H9 (cell line): ENCODE results near the gene MAGOH. TPM values are rescaled to one million over a fixed set of nuclear protein-coding genes. Genes with fewer than 3 reads are reported as not detected.

Experiments
- DNase-seq: peaks from one replicate; pipeline ENCODE4 v3.0.0-alpha.2; 2017
- H2AFZ ChIP-seq: one replicate; pipeline ENCODE4 v1.6.1; 2013; ENCODE audit warnings: mild to moderate bottlenecking, low read length, control low read depth, moderate library complexity
- H2AK5ac ChIP-seq: 2 replicates; pipeline ENCODE4 v1.6.1; 2013; ENCODE audit warnings: low read length, control low read depth, mixed read lengths; ENCODE audit not compliant: insufficient read length
- H2BK120ac ChIP-seq: one replicate; pipeline ENCODE4 v1.6.1; 2013; ENCODE audit warnings: low read depth, mild to moderate bottlenecking, low read length, control low read depth, inconsistent platforms; ENCODE audit not compliant: poor library complexity, severe bottlenecking
- H2BK12ac ChIP-seq: 2 replicates; pipeline ENCODE4 v1.6.1; 2013; ENCODE audit warnings: low read length, control low read depth, mixed read lengths, low read depth; ENCODE audit not compliant: insufficient read length
- H2BK15ac ChIP-seq: 2 replicates; pipeline ENCODE4 v1.6.1; 2013; ENCODE audit warnings: low read depth, low read length, control low read depth
- H2BK20ac ChIP-seq: one replicate; pipeline ENCODE4 v1.6.1; 2013; ENCODE audit warnings: low read depth, mild to moderate bottlenecking, low read length, control low read depth, inconsistent platforms; ENCODE audit not compliant: poor library complexity, severe bottlenecking
- H2BK5ac ChIP-seq: 2 replicates; pipeline ENCODE4 v1.6.1; 2013; ENCODE audit warnings: low read length, control low read depth, mixed read lengths; ENCODE audit not compliant: insufficient read length
- H3K14ac ChIP-seq: 2 replicates; pipeline ENCODE4 v1.6.1; 2013; ENCODE audit warnings: low read length, control low read depth; ENCODE audit not compliant: insufficient read depth
- H3K18ac ChIP-seq: 2 replicates; pipeline ENCODE4 v1.6.1; 2013; ENCODE audit warnings: low read depth, mild to moderate bottlenecking, mixed read lengths, low read length, control low read depth; ENCODE audit not compliant: insufficient read length
- H3K23ac ChIP-seq: 2 replicates; pipeline ENCODE4 v1.6.1; 2013; ENCODE audit warnings: low read length, control low read depth, mixed read lengths, low read depth; ENCODE audit not compliant: insufficient read length
- H3K23me2 ChIP-seq: 2 replicates; pipeline ENCODE4 v1.6.1; 2013; ENCODE audit warnings: low read depth, mild to moderate bottlenecking, mixed read lengths, low read length, control low read depth; ENCODE audit not compliant: insufficient read length, poor library complexity, severe bottlenecking
- H3K27ac ChIP-seq: 2 replicates; pipeline ENCODE4 v1.5.1; 2013; ENCODE audit warnings: low read length, control low read depth, mixed read lengths, low read depth; ENCODE audit not compliant: insufficient read length
- H3K27me3 ChIP-seq: 2 replicates; pipeline ENCODE4 v1.6.1; 2013; ENCODE audit warnings: low read length, control low read depth, inconsistent platforms; ENCODE audit not compliant: insufficient read depth
- H3K4ac ChIP-seq: 2 replicates; pipeline ENCODE4 v1.6.1; 2013; ENCODE audit warnings: low read depth, mild to moderate bottlenecking, control low read depth, inconsistent platforms, low read length, moderate library complexity
- H3K4me1 ChIP-seq: 2 replicates; pipeline ENCODE4 v1.6.1; 2013; ENCODE audit warnings: low read length, control low read depth, inconsistent platforms; ENCODE audit not compliant: insufficient read depth
- H3K4me2 ChIP-seq: 2 replicates; pipeline ENCODE4 v1.6.1; 2013; ENCODE audit warnings: low read length, control low read depth, mixed read lengths; ENCODE audit not compliant: insufficient read length, insufficient read depth
- H3K56ac ChIP-seq: 2 replicates; pipeline ENCODE4 v1.6.1; 2013; ENCODE audit warnings: low read depth, mild to moderate bottlenecking, mixed read lengths, low read length, control low read depth; ENCODE audit not compliant: insufficient read length
- H3K79me1 ChIP-seq: 2 replicates; pipeline ENCODE4 v1.6.1; 2013; ENCODE audit warnings: low read depth, mild to moderate bottlenecking, moderate library complexity, low read length, control low read depth, inconsistent platforms; ENCODE audit not compliant: insufficient read depth, poor library complexity, severe bottlenecking
- H3K79me2 ChIP-seq: 2 replicates; pipeline ENCODE4 v1.6.1; 2013; ENCODE audit warnings: low read length, control low read depth, inconsistent platforms; ENCODE audit not compliant: insufficient read depth
- H3K9ac ChIP-seq: 2 replicates; pipeline ENCODE4 v1.6.1; 2013; ENCODE audit warnings: low read length, control low read depth, mixed read lengths; ENCODE audit not compliant: insufficient read length; ENCODE audit errors: extremely low read depth
- H3K9me3 ChIP-seq: one replicate; pipeline ENCODE4 v1.6.1; 2013; ENCODE audit warnings: low read depth, low read length, inconsistent platforms; ENCODE audit not compliant: control insufficient read depth
- H3T11ph ChIP-seq: one replicate; pipeline ENCODE4 v1.6.1; 2013; ENCODE audit warnings: mild to moderate bottlenecking, low read length, control low read depth, inconsistent platforms
- H4K20me1 ChIP-seq: one replicate; pipeline ENCODE4 v1.6.1; 2013; ENCODE audit not compliant: control insufficient read depth, insufficient read length, insufficient read depth
- H4K5ac ChIP-seq: 2 replicates; pipeline ENCODE4 v1.6.1; 2013; ENCODE audit warnings: low read depth, mild to moderate bottlenecking, mixed read lengths, low read length, control low read depth; ENCODE audit not compliant: insufficient read length
- H4K8ac ChIP-seq: replicated peaks from 2 replicates; pipeline ENCODE4 v1.6.1; 2013; ENCODE audit warnings: low read length, control low read depth, mixed read lengths, low read depth; ENCODE audit not compliant: insufficient read length
- H4K91ac ChIP-seq: 2 replicates; pipeline ENCODE4 v1.6.1; 2013; ENCODE audit warnings: low read depth, mild to moderate bottlenecking, moderate library complexity, mixed read lengths, low read length, control low read depth; ENCODE audit not compliant: insufficient read length
- H3K27ac Mint-ChIP-seq, 3 experiments: 2 replicates in 2 of 3; 3 replicates in 1 of 3; pipeline ENCODE4 v1.8.0; 2020 to 2021; ENCODE audit warnings: mixed read lengths in 3 of 3, mild to moderate bottlenecking in 1 of 3, moderate library complexity in 1 of 3
- H3K27me3 Mint-ChIP-seq: 2 replicates; pipeline ENCODE4 v1.8.0; 2021; ENCODE audit warnings: low read depth, mild to moderate bottlenecking, moderate library complexity, mixed read lengths
- H3K36me3 Mint-ChIP-seq, 3 experiments: 2 replicates in 2 of 3; 3 replicates in 1 of 3; pipeline ENCODE4 v1.8.0; 2020 to 2021; ENCODE audit warnings: low read depth in 3 of 3, mixed read lengths in 3 of 3; ENCODE audit not compliant: insufficient read depth in 1 of 3
- H3K4me1 Mint-ChIP-seq, 2 experiments: 2 replicates each; pipeline ENCODE4 v1.8.0; 2020; ENCODE audit warnings: mixed read lengths in 2 of 2
- H3K4me3 Mint-ChIP-seq, 2 experiments: 2 replicates in 1 of 2; 3 replicates in 1 of 2; pipeline ENCODE4 v1.8.0; 2020 to 2021; ENCODE audit warnings: mild to moderate bottlenecking in 2 of 2, mixed read lengths in 2 of 2, moderate library complexity in 1 of 2
- H3K9me3 Mint-ChIP-seq, 2 experiments: 2 replicates in 1 of 2; 3 replicates in 1 of 2; pipeline ENCODE4 v1.8.0; 2020; ENCODE audit warnings: mild to moderate bottlenecking in 2 of 2, mixed read lengths in 2 of 2, moderate library complexity in 1 of 2
- WGBS: extraction: QIAGEN DNeasy Blood & Tissue Kit; methylation state at CpG from one replicate; pipeline ENCODE4 v1.1.7; 2013; ENCODE audit warnings: missing lambda C conversion rate, low lambda C conversion rate, mixed read lengths; ENCODE audit not compliant: insufficient read length; ENCODE audit errors: extremely low coverage; 5-methylcytosine and 5-hydroxymethylcytosine counted together
- total RNA-seq: library from RNA; stranded (reverse); gene quantifications from 2 replicates; pipeline ENCODE4 v1.2.1, GENCODE V29; 2021
- TF ChIP-seq, protein P1 (sequence below): fragments of 200-600 bp; sonication (generic); conservative IDR thresholded peaks from 3 replicates; pipeline ENCODE4 v1.8.0; 2021; ENCODE audit warnings: antibody characterized with exemption, mild to moderate bottlenecking

Gene MAGOH
- total RNA-seq, 1 experiment from 2014 or later, result 81.2 TPM

DNA sequence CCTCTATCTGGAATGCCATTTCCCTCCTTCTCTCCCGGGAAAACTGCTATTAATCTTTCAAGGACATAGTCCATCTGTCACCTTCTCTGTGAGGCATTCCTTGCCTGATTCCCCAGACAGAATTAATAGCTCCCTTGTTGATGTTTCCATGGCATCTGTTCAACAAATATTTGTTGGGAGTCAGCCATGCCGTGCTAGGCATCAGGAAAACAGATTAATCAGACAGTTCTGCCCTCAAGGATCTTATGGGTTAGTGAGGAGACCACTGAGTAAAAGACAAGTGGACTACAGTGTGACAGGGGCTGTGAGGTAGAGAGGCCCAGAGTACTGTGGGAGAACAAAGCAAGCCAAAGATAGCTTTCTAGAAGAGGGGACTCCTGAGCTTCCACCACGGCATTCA is 11.4 kb upstream of the MAGOH start:
- H2AFZ ChIP-seq, result no peak overlapping the region
- no peaks in the 10 kb centered on the region for H3K79me2 ChIP-seq
- H3K4me1 ChIP-seq, result no peaks in the 10 kb centered on the region
- no peaks in the 10 kb centered on the region for H3K23me2 ChIP-seq
- H4K8ac ChIP-seq, result no peak overlapping the region
- no peak overlapping the region for H3K27ac Mint-ChIP-seq
- no peak overlapping the region for H2BK120ac ChIP-seq
- no peaks in the 10 kb centered on the region for H3K9me3 Mint-ChIP-seq
- no peaks in the 10 kb centered on the region for H4K20me1 ChIP-seq
- H3K4me3 Mint-ChIP-seq, result no peak overlapping the region
- no peak overlapping the region for H3T11ph ChIP-seq
- TF ChIP-seq, protein P1, sequence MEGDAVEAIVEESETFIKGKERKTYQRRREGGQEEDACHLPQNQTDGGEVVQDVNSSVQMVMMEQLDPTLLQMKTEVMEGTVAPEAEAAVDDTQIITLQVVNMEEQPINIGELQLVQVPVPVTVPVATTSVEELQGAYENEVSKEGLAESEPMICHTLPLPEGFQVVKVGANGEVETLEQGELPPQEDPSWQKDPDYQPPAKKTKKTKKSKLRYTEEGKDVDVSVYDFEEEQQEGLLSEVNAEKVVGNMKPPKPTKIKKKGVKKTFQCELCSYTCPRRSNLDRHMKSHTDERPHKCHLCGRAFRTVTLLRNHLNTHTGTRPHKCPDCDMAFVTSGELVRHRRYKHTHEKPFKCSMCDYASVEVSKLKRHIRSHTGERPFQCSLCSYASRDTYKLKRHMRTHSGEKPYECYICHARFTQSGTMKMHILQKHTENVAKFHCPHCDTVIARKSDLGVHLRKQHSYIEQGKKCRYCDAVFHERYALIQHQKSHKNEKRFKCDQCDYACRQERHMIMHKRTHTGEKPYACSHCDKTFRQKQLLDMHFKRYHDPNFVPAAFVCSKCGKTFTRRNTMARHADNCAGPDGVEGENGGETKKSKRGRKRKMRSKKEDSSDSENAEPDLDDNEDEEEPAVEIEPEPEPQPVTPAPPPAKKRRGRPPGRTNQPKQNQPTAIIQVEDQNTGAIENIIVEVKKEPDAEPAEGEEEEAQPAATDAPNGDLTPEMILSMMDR, result no peak
- H3K18ac ChIP-seq, result no peak overlapping the region
- no peak overlapping the region for H4K5ac ChIP-seq
- WGBS, result no CpG with 5 or more reads among the region's 3 CpGs
- H3K4ac ChIP-seq, result no peak overlapping the region
- H2BK15ac ChIP-seq, result no peak overlapping the region
- H3K27me3 Mint-ChIP-seq, result no peaks in the 10 kb centered on the region
- H3K4me2 ChIP-seq, result no peak overlapping the region
- no peaks in the 10 kb centered on the region for H3K4me1 Mint-ChIP-seq
- H3K36me3 Mint-ChIP-seq, result peaks cover 19 to 89% (median 68%) of the 10 kb centered on the region in 3 experiments
- no peak overlapping the region for H3K23ac ChIP-seq
- H3K9me3 ChIP-seq, result no peaks in the 10 kb centered on the region
- H3K27ac ChIP-seq, result no peak overlapping the region
- H3K56ac ChIP-seq, result no peak overlapping the region
- no peak overlapping the region for H2BK20ac ChIP-seq
- H2BK5ac ChIP-seq, result no peak overlapping the region
- no peaks in the 10 kb centered on the region for H3K27me3 ChIP-seq
- H3K79me1 ChIP-seq, result no peaks in the 10 kb centered on the region
- no peak overlapping the region for H4K91ac ChIP-seq
- no peak for DNase-seq
- H3K14ac ChIP-seq, result no peak overlapping the region
- no peak overlapping the region for H3K9ac ChIP-seq
- H2AK5ac ChIP-seq, result no peak overlapping the region
- H2BK12ac ChIP-seq, result no peak overlapping the region
